GM12874 (cell line): ENCODE measurements around the gene COL5A1.

Experiments used
- TF ChIP-seq, protein P1 (sequence below): IDR thresholded peaks from 2 replicates; pipeline ENCODE4 v1.5.1; 2011; ENCODE audit warnings: low read depth, mild to moderate bottlenecking, control low read depth, low read length, moderate library complexity; ENCODE audit not compliant: insufficient read depth

The COL5A1 gene

DNA sequence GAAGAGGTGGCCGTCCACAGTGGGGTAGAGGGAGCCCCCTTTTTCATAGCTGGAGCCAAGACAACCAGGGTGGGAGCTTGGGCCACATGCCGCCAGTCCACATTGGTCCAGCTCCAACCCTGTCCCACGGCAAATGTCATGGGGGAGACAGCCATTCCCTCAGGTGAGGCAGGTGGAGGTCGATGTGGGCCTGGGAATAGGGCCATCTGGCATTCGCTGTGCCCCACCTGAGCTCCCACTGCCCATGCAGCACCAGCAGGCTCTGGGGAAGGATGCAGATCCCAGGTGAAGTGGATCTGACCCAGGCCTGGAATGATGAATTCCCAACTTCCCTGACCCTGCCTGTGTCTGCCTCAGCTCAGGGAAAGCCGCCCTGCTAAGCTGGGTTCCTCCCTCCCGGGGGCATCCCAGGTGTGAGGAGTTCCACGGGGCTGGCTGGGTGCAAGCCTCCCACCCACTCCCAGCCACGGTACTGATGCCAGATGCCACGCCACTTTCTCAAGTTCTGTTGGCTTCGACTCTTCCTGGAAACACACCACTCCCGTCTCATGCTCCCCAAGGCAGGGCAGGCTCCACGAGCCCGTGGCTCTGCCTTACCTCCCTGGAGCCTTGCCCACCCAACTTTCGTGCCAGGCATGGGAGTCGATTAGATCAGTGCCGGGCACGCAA, 213.8 kb downstream of the COL5A1 start:
- TF ChIP-seq, protein P1, sequence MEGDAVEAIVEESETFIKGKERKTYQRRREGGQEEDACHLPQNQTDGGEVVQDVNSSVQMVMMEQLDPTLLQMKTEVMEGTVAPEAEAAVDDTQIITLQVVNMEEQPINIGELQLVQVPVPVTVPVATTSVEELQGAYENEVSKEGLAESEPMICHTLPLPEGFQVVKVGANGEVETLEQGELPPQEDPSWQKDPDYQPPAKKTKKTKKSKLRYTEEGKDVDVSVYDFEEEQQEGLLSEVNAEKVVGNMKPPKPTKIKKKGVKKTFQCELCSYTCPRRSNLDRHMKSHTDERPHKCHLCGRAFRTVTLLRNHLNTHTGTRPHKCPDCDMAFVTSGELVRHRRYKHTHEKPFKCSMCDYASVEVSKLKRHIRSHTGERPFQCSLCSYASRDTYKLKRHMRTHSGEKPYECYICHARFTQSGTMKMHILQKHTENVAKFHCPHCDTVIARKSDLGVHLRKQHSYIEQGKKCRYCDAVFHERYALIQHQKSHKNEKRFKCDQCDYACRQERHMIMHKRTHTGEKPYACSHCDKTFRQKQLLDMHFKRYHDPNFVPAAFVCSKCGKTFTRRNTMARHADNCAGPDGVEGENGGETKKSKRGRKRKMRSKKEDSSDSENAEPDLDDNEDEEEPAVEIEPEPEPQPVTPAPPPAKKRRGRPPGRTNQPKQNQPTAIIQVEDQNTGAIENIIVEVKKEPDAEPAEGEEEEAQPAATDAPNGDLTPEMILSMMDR, result no peak

DNA sequence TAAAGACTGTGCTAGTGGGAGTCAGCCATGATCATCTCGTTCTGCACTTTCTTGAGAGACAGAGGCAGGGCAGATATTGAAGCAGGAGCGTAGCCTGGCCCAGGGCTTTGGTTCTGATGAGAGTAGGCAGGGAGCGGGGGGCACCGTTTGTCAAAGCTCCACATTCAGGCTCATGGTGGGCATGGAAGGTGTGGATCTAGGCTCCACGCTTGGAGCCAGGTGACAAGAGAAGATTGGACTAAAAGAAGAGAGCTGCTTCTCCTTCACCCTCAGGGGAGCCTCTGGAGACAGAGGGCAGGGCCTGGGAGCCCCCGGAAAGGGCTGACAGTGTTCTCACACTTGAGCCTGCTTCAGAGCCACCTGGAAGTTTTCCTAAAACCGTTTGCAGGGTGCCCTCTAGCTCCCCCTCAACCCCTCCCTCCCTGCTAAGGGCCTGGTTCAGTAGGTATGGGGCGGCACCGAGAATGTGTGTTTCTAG, 214.3 kb downstream of the COL5A1 start:
- TF ChIP-seq, protein P1, result no peak

DNA sequence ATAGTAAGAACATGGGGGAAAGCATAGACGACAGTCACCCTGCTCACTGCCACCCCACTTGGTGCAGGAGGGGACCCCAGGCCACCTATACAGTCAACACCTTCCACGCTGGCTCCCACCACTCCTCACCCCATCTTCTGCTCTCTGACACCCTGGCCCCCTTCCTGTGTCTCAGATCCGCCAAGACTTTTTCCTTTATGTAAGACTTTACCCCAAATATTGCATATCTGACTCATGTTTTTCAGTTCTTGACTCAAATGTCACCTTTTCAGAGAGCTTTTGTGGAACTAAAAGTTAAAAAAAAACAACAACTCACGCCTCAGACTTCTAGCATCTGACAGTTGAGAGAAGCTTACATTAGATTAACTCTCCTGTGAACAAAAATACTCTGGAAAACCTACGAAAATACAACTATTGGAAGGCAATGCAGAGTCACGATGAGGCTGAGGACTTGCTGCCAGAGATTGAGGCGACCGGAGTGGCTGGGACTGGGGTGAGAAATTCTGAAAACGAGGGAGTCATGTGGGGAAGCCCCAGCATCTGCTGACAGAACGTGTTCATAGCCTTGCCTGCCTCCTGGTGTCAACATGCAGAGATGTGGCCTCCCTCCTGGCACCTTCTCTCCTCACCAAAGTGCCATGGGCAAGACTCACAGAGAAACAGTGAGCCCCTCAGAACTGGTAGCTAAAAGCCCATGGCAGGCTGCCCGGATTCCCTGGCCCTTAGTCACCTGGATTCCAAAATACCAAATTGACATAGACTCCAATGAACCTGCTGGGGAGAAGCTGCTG, 216.6 kb downstream of the COL5A1 start:
- TF ChIP-seq, protein P1, result no peak

DNA sequence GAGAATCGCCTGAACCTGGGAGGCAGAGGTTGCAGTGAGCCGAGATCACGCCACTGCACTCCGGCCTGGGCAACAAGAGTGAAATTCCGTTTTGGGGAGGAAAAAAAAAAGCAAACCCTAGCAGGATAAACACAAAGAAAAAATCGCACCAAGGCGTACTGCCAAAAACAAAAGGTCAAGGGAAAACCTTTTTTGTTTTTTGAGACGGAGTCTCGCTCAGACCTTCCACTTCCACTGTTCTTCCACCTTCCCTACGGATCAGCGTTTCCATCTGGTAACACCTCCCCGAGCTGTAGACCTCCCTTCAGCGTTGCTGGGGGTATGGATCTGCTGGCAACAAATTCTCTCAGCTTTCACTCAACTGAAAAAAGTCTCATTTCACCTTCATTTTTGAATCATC, 218.9 kb downstream of the COL5A1 start:
- TF ChIP-seq, protein P1, result no peak

DNA sequence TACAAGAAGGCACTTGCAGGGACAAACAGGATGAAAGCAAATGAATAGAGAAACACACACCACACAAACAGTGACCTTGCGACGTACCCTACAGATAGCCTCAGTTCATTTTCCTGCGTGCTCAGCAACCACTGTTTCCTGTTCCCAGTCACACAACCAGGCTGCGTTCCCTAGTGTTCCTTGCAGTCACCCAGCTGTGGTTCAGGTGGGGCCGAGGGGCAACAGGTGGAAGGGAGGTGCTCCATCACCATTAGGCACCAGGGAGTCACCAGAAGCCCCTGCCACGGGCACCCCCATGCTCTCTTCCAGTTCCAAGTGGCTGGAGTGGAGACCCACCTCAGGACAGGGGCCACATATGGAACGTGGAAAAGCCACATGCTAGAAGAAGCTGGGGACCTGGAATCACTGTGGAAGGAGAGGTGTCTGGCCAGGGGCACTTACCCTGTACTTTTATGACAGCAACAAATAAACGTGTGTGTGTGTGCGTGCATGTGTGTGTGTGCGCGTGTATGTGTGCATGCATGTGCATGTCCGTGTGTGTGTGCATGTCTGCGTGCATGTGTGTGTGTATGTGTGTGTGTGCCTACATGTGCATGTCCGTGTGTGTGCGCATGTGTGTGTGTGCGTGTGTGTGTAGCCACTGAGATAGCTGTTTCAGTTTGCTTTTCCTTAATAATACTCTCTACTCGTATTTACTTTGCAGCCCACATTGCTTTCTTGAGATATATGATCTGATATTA, 220.2 kb downstream of the COL5A1 start:
- TF ChIP-seq, protein P1, result no peak

DNA sequence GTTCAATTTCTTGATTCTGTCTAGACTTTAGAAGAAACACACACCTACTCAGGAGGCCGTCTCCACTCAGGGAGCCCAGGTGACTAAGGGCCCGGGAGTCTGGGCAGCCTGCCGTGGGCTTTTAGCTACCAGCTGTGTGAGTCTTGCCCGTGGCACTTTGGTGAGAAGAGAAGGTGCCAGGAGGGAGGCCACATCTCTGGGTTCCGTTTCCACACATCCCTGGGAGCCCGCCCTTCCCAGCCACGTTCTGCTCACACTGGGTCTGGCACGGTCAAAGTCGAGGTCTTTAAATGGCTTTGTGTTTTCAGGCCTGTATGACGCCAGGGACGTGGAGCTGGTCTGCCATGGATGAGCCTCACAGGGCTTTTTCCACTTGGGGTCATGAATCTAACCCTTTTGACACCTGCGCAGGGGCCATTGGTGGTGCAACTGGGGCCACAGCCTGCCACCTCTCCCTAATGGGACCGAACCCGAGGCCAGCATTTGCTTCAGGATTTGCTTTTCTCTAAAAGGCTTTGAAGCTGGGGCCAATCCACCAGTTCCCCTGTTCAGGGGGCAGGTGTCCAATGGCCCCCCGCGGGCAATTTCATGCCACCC, 221.8 kb downstream of the COL5A1 start:
- TF ChIP-seq, protein P1, result no peak
